GM21576 (cell line): ENCODE measurements around the gene NACC2.
"Not testable (repeated sequence)": the region's sequence is repeated elsewhere in the genome, so short reads cannot be mapped to it uniquely, and the experiment has no call there.

Experiments
- ATAC-seq: cut with Tn5 transposase; IDR thresholded peaks from one replicate; pipeline ENCODE4 v1.9.1; 2021; ENCODE audit warnings: mild to moderate bottlenecking, moderate library complexity; ENCODE audit not compliant: unreplicated experiment

Gene NACC2

GRCh38 chr9:136081826-136082495 is 13.1 kb downstream of the NACC2 start:
- no peak for ATAC-seq

- no peak for ATAC-seq
Measured at GRCh38 chr9:136081113-136081825, 13.8 kb downstream of the NACC2 start.

- ATAC-seq: no peak
Measured at GRCh38 chr9:136080716-136081112, 14.4 kb downstream of the NACC2 start.

- no peak for ATAC-seq
Measured at GRCh38 chr9:136079916-136080246, 15.2 kb downstream of the NACC2 start.

GRCh38 chr9:136079211-136079915 is 15.7 kb downstream of the NACC2 start:
- ATAC-seq: no peak

GRCh38 chr9:136078498-136079011 is 16.5 kb downstream of the NACC2 start:
- no peak for ATAC-seq

GRCh38 chr9:136078024-136078423 is 17.1 kb downstream of the NACC2 start:
- no peak for ATAC-seq

GRCh38 chr9:136077491-136077890 is 17.6 kb downstream of the NACC2 start:
- no peak for ATAC-seq

GRCh38 chr9:136075881-136076678 is 19.0 kb downstream of the NACC2 start:
- no peak for ATAC-seq

- ATAC-seq: no peak
Measured at GRCh38 chr9:136075134-136075841, 19.8 kb downstream of the NACC2 start.

GRCh38 chr9:136074706-136075105 is 20.4 kb downstream of the NACC2 start:
- no peak for ATAC-seq

- ATAC-seq: no peak
Measured at GRCh38 chr9:136062657-136063439, 32.2 kb downstream of the NACC2 start.

- ATAC-seq: not testable (repeated sequence)
Measured at GRCh38 chr9:136061916-136062315, 33.2 kb downstream of the NACC2 start.

- no peak for ATAC-seq
Measured at GRCh38 chr9:136061405-136061804, 33.7 kb downstream of the NACC2 start.

GRCh38 chr9:136060671-136061371 is 34.3 kb downstream of the NACC2 start:
- no peak for ATAC-seq

GRCh38 chr9:136059851-136060670 is 35.0 kb downstream of the NACC2 start:
- no peak for ATAC-seq

GRCh38 chr9:136059321-136059791 is 35.7 kb downstream of the NACC2 start:
- ATAC-seq: no peak

- no peak for ATAC-seq
Measured at GRCh38 chr9:136058801-136059302, 36.2 kb downstream of the NACC2 start.
